ENCODE results near the gene RAB40AL.

RAB40AL gene

GRCh38 chrX:102983205-102983604 lies 46.1 kb downstream of the RAB40AL start:
- DNase-seq (ENCODE audit: low read depth in 2 of 2): no peak

DNA sequence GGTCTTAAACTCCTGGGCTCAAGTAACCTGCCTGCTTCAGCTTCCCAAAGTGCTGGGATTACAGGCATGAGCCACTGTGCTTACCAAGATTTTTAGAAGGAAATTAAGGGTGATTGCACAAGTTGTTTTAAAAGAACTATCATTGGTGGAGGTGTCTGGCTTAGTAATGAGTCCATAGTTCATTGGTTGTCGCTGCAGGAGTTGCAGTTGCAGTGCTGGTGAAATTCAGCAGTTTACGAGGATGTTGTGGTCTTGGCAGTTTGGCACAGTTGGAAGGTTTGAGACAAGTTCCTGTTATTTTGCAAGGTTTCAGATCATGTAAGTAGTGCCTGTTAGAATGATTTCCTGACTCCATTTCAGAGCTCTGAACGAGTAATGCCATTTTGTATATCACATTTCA lies 48.1 kb downstream of the RAB40AL start:
- no peak for DNase-seq (ENCODE audit: low read depth in 2 of 2)
